Measurements from ENCODE around the gene LINC00632.

The LINC00632 gene

DNA sequence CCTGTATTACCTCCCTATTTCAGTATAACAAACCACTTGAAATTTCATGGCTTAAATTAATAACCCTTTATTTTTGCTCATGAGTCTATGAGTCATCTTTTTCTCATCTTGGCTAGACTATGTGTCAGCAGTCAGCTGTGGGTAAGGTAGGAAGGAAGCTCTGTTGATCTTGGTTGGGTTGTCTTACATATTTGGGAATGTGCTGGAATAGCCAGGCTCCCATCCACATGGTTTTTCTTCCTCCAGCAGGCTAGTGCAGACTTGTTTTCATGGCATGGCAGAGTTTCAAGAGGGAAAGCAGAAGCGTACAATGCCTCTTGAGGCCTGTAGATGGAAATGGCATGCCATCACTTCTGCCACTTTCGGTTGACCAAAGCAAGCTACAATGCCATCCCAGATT, 89.7 kb downstream of the LINC00632 start:
- TF ChIP-seq, protein P1, sequence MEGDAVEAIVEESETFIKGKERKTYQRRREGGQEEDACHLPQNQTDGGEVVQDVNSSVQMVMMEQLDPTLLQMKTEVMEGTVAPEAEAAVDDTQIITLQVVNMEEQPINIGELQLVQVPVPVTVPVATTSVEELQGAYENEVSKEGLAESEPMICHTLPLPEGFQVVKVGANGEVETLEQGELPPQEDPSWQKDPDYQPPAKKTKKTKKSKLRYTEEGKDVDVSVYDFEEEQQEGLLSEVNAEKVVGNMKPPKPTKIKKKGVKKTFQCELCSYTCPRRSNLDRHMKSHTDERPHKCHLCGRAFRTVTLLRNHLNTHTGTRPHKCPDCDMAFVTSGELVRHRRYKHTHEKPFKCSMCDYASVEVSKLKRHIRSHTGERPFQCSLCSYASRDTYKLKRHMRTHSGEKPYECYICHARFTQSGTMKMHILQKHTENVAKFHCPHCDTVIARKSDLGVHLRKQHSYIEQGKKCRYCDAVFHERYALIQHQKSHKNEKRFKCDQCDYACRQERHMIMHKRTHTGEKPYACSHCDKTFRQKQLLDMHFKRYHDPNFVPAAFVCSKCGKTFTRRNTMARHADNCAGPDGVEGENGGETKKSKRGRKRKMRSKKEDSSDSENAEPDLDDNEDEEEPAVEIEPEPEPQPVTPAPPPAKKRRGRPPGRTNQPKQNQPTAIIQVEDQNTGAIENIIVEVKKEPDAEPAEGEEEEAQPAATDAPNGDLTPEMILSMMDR (IDR thresholded peaks at IDR 0.05; ENCODE audit: low read depth, low read length, missing control alignments): no peak
- Histone ChIP-seq H3K36me3 (replicated peaks) (no peaks in the 10 kb centered on the region), H3K27ac (no peak overlapping the region), H3K4me3 (ENCODE audit: low read depth, low read length) (no peak overlapping the region), H3K27me3 (replicated peaks) (no peaks in the 10 kb centered on the region)
- in situ Hi-C loops (cut with HindIII; ENCODE audit: low pct_ligation_motif_present, low sequenced_read_pairs): no loop called here
- DNase-seq: no peak

DNA sequence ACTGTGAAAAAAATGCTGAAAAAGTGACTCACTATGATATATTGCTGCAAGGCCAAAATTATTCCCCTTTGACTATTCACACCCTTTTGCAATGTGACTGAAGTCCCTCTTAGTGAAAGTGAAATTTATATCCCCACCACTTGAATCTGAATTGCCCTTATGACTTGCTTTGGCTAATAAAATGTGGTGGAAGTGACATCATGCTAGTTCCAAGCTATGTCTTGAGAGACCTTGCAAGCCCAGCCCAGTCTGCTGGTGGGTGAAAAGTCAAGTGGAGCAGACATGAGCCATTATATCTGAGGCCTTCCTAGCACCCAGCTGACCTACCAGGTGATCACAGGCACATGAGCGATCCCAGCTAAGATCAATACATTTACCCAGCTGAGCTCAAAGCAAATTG, 94.7 kb downstream of the LINC00632 start:
- H3K4me3 ChIP-seq (ENCODE audit: low read depth, low read length): no peak overlapping the region
- in situ Hi-C loops (cut with HindIII; ENCODE audit: low pct_ligation_motif_present, low sequenced_read_pairs): no loop called here
- H3K27ac ChIP-seq: no peak overlapping the region
- DNase-seq: no peak
- TF ChIP-seq, protein P1 (IDR thresholded peaks at IDR 0.05; ENCODE audit: low read depth, low read length, missing control alignments): no peak
- no peaks in the 10 kb centered on the region for H3K27me3 ChIP-seq (replicated peaks)
- no peaks in the 10 kb centered on the region for H3K36me3 ChIP-seq (replicated peaks)

DNA sequence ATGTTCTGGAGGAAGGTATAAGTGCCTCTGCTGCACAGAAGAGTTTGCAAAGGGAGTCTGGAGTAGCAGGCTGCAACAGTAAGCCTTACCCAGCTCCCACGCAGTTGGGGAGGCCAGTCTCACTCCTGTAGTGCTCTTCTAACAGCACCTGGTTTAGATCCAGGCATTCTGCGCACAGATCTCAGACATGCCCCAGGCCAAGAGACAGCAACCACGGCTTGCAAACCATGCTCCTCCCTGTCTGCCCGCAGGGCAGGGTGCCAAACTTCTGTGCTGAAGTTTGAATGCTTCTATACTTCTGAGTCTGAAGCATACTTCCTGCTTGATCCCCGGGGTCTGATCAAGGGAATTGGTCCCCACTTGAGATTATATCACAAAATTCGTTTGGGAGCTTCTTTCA, 106.3 kb downstream of the LINC00632 start:
- in situ Hi-C loops (cut with HindIII; ENCODE audit: low pct_ligation_motif_present, low sequenced_read_pairs): no loop called here
- H3K36me3 ChIP-seq (replicated peaks): no peaks in the 10 kb centered on the region
- H3K27ac ChIP-seq: no peak overlapping the region
- no peaks in the 10 kb centered on the region for H3K27me3 ChIP-seq (replicated peaks)
- TF ChIP-seq, protein P1 (IDR thresholded peaks at IDR 0.05; ENCODE audit: low read depth, low read length, missing control alignments): no peak
- H3K4me3 ChIP-seq (ENCODE audit: low read depth, low read length): no peak overlapping the region
- DNase-seq: peak; percentile 12

DNA sequence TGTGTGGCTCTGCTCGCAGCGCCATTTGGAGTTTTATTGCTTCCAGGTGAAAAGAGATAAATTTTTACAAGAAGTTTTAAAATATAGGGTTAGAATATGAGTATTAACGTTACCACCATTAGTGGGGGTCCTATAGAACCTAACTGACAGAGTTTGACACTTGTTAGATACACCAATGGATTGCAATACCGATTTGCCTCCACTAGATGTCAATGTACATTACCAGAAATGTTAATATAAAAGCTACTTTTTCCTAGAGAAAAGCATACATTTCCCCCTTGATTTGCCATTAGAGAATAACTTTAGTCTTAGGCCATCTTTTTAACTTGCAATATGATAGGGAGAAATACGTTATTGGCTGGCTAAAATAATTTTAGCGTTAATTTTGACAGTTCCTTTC, 108.4 kb downstream of the LINC00632 start:
- TF ChIP-seq, protein P1 (IDR thresholded peaks at IDR 0.05; ENCODE audit: low read depth, low read length, missing control alignments): peak; percentile 53
- in situ Hi-C loops (cut with HindIII; ENCODE audit: low pct_ligation_motif_present, low sequenced_read_pairs): no loop called here
- no peaks in the 10 kb centered on the region for H3K27me3 ChIP-seq (replicated peaks)
- no peak overlapping the region for H3K27ac ChIP-seq
- peak; percentile 35 for DNase-seq
- no peak overlapping the region for H3K4me3 ChIP-seq (ENCODE audit: low read depth, low read length)
- H3K36me3 ChIP-seq (replicated peaks): no peaks in the 10 kb centered on the region

DNA sequence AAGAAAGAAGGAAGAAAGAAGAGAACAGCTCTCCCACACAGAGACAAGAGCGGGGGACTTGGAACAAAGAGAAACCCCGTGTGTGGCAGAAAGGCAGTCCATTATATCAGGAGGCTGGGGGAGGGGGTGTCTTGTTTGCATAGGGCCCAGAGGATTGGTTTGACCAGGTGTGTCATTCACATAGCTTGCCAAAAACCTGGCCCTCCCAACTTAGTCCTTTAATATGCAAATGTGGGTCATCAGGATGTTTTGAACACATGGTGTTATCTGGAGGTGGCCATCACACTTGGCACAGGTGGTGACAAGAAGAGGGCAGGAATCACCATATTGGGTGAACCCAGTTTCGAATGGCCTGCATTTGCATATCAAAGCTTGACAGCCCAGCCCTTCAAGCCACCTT, 111.7 kb downstream of the LINC00632 start:
- in situ Hi-C loops (cut with HindIII; ENCODE audit: low pct_ligation_motif_present, low sequenced_read_pairs): no loop called here
- H3K27me3 ChIP-seq (replicated peaks): no peaks in the 10 kb centered on the region

DNA sequence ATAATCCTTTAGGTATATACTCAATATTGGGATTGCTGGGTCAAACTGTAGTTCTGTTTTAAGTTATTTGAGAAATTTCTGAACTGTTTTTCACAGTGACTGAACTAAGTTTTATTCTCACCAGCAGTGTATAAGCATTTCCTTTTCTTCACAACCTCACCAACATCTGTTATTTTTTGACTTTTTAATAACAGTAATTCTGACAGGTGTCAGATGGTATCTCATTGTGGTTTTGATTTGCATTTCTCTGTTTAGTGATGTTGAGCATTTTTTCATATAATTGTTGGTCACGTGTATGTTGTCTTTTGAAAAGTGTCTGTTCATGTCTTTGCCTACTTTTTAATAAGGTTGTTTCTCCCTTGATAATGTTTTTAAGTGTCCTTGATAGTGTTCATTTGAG, 112.6 kb downstream of the LINC00632 start:
- in situ Hi-C loops (cut with HindIII; ENCODE audit: low pct_ligation_motif_present, low sequenced_read_pairs): no loop called here
- DNase-seq: no peak
- Histone ChIP-seq H3K36me3 (replicated peaks) (no peaks in the 10 kb centered on the region), H3K4me3 (ENCODE audit: low read depth, low read length) (no peak overlapping the region), H3K27ac (no peak overlapping the region), H3K27me3 (replicated peaks) (no peaks in the 10 kb centered on the region)
- TF ChIP-seq, protein P1 (IDR thresholded peaks at IDR 0.05; ENCODE audit: low read depth, low read length, missing control alignments): no peak

More for the DNA sequence above, 111.7 kb downstream of the LINC00632 start:
- TF ChIP-seq, protein P1 (IDR thresholded peaks at IDR 0.05; ENCODE audit: low read depth, low read length, missing control alignments): no peak
- no peak for DNase-seq
- Histone ChIP-seq H3K36me3 (replicated peaks) (no peaks in the 10 kb centered on the region), H3K27ac (no peak overlapping the region), H3K4me3 (ENCODE audit: low read depth, low read length) (no peak overlapping the region)
